A549 (cell line): ENCODE data around the gene HELZ2. TPM values are rescaled to one million over a fixed set of nuclear protein-coding genes. Genes with fewer than 3 reads are reported as not detected.

Experiments used
- ATAC-seq, 2 experiments: fragments of 200-7000 bp in 1 of 2; fragments of >200 bp in 1 of 2; cut with Nextera tagmentation in 1 of 2; cut with Tn5 transposase in 1 of 2; 3 replicates each; pipeline versions ENCODE4 v1.8.0 to v1.9.1; 2018 to 2020; ENCODE audit warnings: mild to moderate bottlenecking in 1 of 2, moderate library complexity in 1 of 2
- CTCF ChIA-PET: fragments of 300-600 bp; sonication (Branson Sonifier 250); formaldehyde crosslinking; extraction: SDS; loops from one replicate; lab custom pipeline; 2021; ENCODE audit warnings: antibody characterized with exemption, inconsistent platforms; lab: Yijun Ruan, JAX
- POLR2A ChIA-PET: fragments of 350-600 bp; formaldehyde crosslinking; extraction: SDS; loops from one replicate; lab custom pipeline; 2021; ENCODE audit warnings: antibody characterized with exemption, inconsistent platforms; lab: Yijun Ruan, JAX
- DNase-seq, 2 experiments: peaks; one replicate each; pipeline versions ENCODE4 v3.0.0 to v3.0.0-alpha.2; 2011 to 2016; ENCODE audit warnings: low read depth in 1 of 2, low spot score in 1 of 2
- FAIRE-seq: peaks from 2 replicates; lab custom pipeline; 2011; peaks lifted over from hg19 to GRCh38; lab: Jason Lieb, UNC
- H3K27ac ChIP-seq, 2 experiments: fragments of >200 bp; sonication (Bioruptor Twin); formaldehyde crosslinking; 3 replicates each; pipeline ENCODE4 v1.5.1; 2016 to 2017
- H3K4me1 ChIP-seq: fragments of >200 bp; sonication (Bioruptor Twin); formaldehyde crosslinking; 3 replicates; pipeline ENCODE4 v1.6.1; 2016
- H3K4me2 ChIP-seq: fragments of >200 bp; sonication (Bioruptor Twin); formaldehyde crosslinking; 3 replicates; pipeline ENCODE4 v1.6.1; 2016
- H3K4me3 ChIP-seq: fragments of >200 bp; sonication (Bioruptor Twin); formaldehyde crosslinking; 3 replicates; pipeline ENCODE4 v1.5.1; 2016
- H3K9me3 ChIP-seq: fragments of >200 bp; sonication (Bioruptor Twin); formaldehyde crosslinking; 3 replicates; pipeline ENCODE4 v1.6.1; 2016
- BHLHE40 ChIP-seq: IDR thresholded peaks from 2 replicates; pipeline ENCODE4 v1.6.1; 2012; ENCODE audit warnings: low read depth, low read length, inconsistent platforms
- CEBPB ChIP-seq, 2 experiments: fragments of >200 bp in 1 of 2; sonication (Bioruptor Twin) in 1 of 2; formaldehyde crosslinking in 1 of 2; IDR thresholded peaks; 2 replicates each; pipeline ENCODE4 v1.6.1; 2012 to 2016
- ESRRA ChIP-seq: fragments of 150-350 bp; IDR thresholded peaks from 2 replicates; pipeline ENCODE4 v1.6.1; 2014; ENCODE audit warnings: mild to moderate bottlenecking, low read length, borderline replicate concordance
- FOSB ChIP-seq: fragments of 250-450 bp; sonication (Bioruptor Pico); IDR thresholded peaks from 2 replicates; pipeline ENCODE4 v1.5.0; 2020; ENCODE audit warnings: mild to moderate bottlenecking, moderate library complexity
- GATA3 ChIP-seq: IDR thresholded peaks from 2 replicates; pipeline ENCODE4 v1.6.1; 2012; ENCODE audit warnings: borderline replicate concordance
- HOXB5 ChIP-seq: fragments of 250-450 bp; sonication (Bioruptor Pico); IDR thresholded peaks from 2 replicates; pipeline ENCODE4 v1.5.0; 2020; ENCODE audit warnings: mild to moderate bottlenecking, moderate library complexity
- JUN ChIP-seq, 2 experiments: fragments of >200 bp; sonication (Bioruptor Twin); formaldehyde crosslinking; IDR thresholded peaks; 2 replicates in 1 of 2; 3 replicates in 1 of 2; pipeline ENCODE4 v1.6.1; 2016 to 2017
- KDM1A ChIP-seq: fragments of 200-600 bp; sonication (generic); IDR thresholded peaks from 2 replicates; pipeline ENCODE4 v1.6.1; 2016; ENCODE audit warnings: low read depth, mild to moderate bottlenecking
- MAFK ChIP-seq: fragments of 450-650 bp; IDR thresholded peaks from 2 replicates; pipeline ENCODE4 v1.6.1; 2014; ENCODE audit not compliant: partially characterized antibody
- NR3C1 ChIP-seq: fragments of >200 bp; sonication (Bioruptor Twin); formaldehyde crosslinking; IDR thresholded peaks from 3 replicates; pipeline ENCODE4 v1.6.1; 2017
- POLR2AphosphoS2 ChIP-seq: conservative IDR thresholded peaks from 2 replicates; pipeline ENCODE4 v1.6.1; 2012; ENCODE audit warnings: low read length, improper control_type of control experiment, inconsistent platforms
- RAD21 ChIP-seq, 2 experiments: fragments of >200 bp in 1 of 2; sonication (Bioruptor Twin) in 1 of 2; formaldehyde crosslinking in 1 of 2; IDR thresholded peaks in 1 of 2; conservative IDR thresholded peaks in 1 of 2; 2 replicates in 1 of 2; 3 replicates in 1 of 2; pipeline ENCODE4 v1.6.1; 2012 to 2018; ENCODE audit warnings: inconsistent platforms in 1 of 2
- RARB ChIP-seq: fragments of 250-450 bp; sonication (Bioruptor Pico); IDR thresholded peaks from 2 replicates; pipeline ENCODE4 v1.8.0; 2021; ENCODE audit warnings: mild to moderate bottlenecking, moderate library complexity
- TFCP2L1 ChIP-seq: fragments of 250-450 bp; sonication (Bioruptor Pico); IDR thresholded peaks from 2 replicates; pipeline ENCODE4 v1.5.0; 2021; ENCODE audit warnings: mild to moderate bottlenecking
- ZNF302 ChIP-seq: fragments of 250-450 bp; sonication (Bioruptor Pico); IDR thresholded peaks from 2 replicates; pipeline ENCODE4 v1.9.0; 2021; ENCODE audit warnings: inconsistent platforms, mild to moderate bottlenecking, moderate library complexity
- ZSCAN20 ChIP-seq: fragments of 250-450 bp; sonication (Bioruptor Pico); IDR thresholded peaks from 2 replicates; pipeline ENCODE4 v1.8.0; 2022; ENCODE audit warnings: mild to moderate bottlenecking, moderate library complexity
- WGBS: methylation state at CpG from one replicate; pipeline ENCODE4 v1.1.6; 2017; ENCODE audit errors: missing lambda C conversion rate; 5-methylcytosine and 5-hydroxymethylcytosine counted together
- polyA plus RNA-seq, 4 experiments: library from polyadenylated mRNA; depleted of rRNA in 3 of 4; stranded (reverse); fragments of >200 nt; fragmentation: RNase III in 1 of 4; extraction: RNeasy Plus Mini Kit Qiagen cat#74134 plus additional on column Dnase treatment in 1 of 4; gene quantifications; 2 replicates in 3 of 4; 3 replicates in 1 of 4; pipeline ENCODE4 v1.2.3, GENCODE V29; 2011 to 2017
- TF ChIP-seq, protein P1 (sequence below): fragments of 250-450 bp; sonication (Bioruptor Pico); IDR thresholded peaks from 2 replicates; pipeline ENCODE4 v1.5.0; 2021; ENCODE audit warnings: mild to moderate bottlenecking, moderate library complexity, borderline replicate concordance
- TF ChIP-seq, protein P2 (sequence below): IDR thresholded peaks from 2 replicates; pipeline ENCODE4 v1.6.1; 2012

Gene HELZ2
- polyA plus RNA-seq, 2 of the 4 experiments (the other 2 are of a cell fraction), result 3.2 to 4.5 TPM

DNA sequence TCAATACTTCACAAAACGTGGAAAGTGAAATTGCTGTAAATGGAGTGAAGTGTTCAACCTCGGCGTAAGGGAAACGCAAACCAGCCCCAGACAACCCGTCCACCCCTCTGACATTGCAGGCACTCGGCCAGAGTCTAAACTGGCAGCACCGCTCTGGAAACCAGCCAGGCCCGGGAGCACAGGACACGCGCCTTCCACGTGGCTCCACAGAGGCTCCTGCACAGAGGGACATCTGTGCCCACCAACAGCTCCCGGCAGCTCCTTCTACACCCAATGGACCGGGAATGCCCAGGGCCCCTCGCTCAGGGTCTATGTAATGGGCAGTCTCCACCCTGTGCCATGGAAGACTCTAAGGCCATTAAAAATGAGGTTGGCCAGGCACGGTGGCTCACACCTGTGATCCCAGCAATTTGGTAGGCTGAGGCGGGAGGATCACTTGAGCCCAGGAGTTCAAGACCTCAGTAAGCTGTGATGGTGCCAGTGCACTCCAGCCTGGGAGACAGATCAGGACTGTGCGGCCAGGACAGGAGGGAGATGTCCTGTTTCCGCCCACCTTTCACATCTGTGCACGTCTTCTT lies 3.4 kb upstream of the HELZ2 start:
- peaks cover 20% of the 10 kb centered on the region; the same call in 2 of the 3 replicates for H3K4me1 ChIP-seq
- whole genome bisulfite sequencing, result 81% methylated on average over 18 of the region's 19 CpGs
- FAIRE-seq (no peak), ATAC-seq (no peak), DNase-seq (no peak)
- no peak overlapping the region for H3K4me2 ChIP-seq
- no peak overlapping the region; a peak in 1 of 6 replicates for H3K27ac ChIP-seq
- CTCF ChIA-PET, result interaction anchor here (1.7 kb wide), 1 partner anchor 40 kb away, joined by 5 read pairs; the partner anchor contains the start of gene PTK6
- TF ChIP-seq BHLHE40, result no peak
- no peak for TF ChIP-seq FOSB (CRISPR knock-in tag)
- TF ChIP-seq ESRRA, result no peak
- no peak for TF ChIP-seq RAD21 (conservative IDR thresholded peaks at IDR 0.05 in 1 of 2, IDR thresholded peaks at IDR 0.05 in 1 of 2)
- TF ChIP-seq NR3C1, result no peak
- no peak for TF ChIP-seq HOXB5 (CRISPR knock-in tag)
- TF ChIP-seq ZSCAN20 (CRISPR knock-in tag), result no peak
- no peak for TF ChIP-seq MAFK
- TF ChIP-seq KDM1A, result no peak
- POLR2A ChIA-PET, result no interaction called here
- H3K9me3 ChIP-seq, result no peaks in the 10 kb centered on the region
- no peak overlapping the region for H3K4me3 ChIP-seq

DNA sequence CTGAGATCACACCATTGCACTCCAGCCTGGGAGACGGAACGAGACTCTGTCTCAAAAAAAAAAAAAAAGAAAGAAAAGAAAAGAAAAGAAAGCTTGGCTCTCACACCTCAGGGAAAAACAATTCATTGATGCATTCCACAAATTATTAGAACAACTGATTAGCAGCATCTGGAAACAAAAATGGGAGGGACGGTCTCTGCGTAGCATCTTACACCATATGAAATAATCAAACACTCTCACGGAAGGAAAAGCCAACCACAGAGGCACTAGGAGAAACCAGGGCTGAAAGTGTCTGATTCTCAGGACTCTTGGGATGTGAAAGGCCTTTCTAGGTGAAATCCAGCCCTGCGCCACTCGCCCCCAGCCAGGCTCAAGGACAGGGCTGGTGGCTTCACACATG lies 2.3 kb upstream of the HELZ2 start:
- CTCF ChIA-PET, result no interaction called here
- Histone ChIP-seq H3K4me1 (peaks cover 20% of the 10 kb centered on the region; the same call in 2 of the 3 replicates), H3K9me3 (no peaks in the 10 kb centered on the region), H3K4me2 (no peak overlapping the region), H3K4me3 (no peak overlapping the region), H3K27ac (peak overlapping the region in 1 of 2 experiments; percentile 16; a peak in 1 of 6 replicates)
- ATAC-seq, result no peak
- 88% methylated on average over 7 of the region's 7 CpGs for WGBS
- no peak for FAIRE-seq
- DNase-seq, result no peak
- POLR2A ChIA-PET, result no interaction called here
- no peak for TF ChIP-seq ZNF302 (CRISPR knock-in tag)
- no peak for TF ChIP-seq FOSB (CRISPR knock-in tag)
- TF ChIP-seq, protein P1, sequence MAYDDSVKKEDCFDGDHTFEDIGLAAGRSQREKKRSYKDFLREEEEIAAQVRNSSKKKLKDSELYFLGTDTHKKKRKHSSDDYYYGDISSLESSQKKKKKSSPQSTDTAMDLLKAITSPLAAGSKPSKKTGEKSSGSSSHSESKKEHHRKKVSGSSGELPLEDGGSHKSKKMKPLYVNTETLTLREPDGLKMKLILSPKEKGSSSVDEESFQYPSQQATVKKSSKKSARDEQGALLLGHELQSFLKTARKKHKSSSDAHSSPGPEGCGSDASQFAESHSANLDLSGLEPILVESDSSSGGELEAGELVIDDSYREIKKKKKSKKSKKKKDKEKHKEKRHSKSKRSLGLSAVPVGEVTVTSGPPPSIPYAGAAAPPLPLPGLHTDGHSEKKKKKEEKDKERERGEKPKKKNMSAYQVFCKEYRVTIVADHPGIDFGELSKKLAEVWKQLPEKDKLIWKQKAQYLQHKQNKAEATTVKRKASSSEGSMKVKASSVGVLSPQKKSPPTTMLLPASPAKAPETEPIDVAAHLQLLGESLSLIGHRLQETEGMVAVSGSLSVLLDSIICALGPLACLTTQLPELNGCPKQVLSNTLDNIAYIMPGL, result no peak
- TF ChIP-seq GATA3, result no peak
- TF ChIP-seq, protein P2, sequence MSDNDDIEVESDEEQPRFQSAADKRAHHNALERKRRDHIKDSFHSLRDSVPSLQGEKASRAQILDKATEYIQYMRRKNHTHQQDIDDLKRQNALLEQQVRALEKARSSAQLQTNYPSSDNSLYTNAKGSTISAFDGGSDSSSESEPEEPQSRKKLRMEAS, result no peak
- TF ChIP-seq POLR2AphosphoS2, result no peak

DNA sequence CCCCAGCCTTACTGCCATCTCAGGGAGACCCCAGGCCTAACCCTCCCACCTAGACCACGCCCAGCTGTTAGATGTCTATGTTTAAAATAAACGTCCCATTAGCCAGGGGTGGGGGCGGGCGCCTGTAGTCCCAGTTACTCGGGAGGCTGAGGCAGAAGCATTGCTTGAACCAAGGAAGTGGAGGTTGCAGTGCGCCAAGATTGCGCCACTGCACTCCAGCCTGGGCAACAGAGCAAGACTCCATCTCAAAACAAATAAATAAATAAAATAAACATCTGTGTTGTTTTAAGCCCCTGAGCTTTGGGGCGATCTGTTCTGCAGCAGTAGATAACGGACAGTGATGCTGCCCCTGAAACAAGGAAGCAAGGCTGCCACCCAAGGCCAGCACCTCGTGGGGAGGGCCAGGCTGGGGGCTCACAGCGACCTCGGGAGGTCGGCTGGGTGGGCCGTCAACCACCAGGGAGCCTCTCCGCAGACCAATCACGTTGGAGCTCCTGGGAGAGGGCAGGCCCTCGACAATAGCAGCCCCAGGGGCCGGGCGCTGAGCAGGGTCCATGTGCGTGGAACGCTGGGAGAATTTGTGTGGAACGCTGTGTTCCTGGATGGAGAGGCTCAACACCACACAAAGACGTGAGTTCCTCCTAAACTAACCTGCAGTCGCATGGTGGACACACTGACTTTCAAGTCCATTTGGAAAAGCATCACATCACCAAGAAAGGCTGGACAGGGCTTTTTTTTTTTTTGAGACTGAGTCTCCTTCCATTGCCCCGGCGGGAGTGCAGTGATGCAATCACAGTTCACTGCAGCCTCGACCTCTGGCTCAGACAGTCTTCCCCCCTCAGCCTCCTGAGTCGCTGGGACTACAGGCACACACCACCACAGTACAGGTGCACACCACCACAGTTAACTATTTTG lies 1.0 kb upstream of the HELZ2 start:
- H3K9me3 ChIP-seq, result no peaks in the 10 kb centered on the region
- ChIA-PET POLR2A (interaction anchor here (1.7 kb wide), 1 partner anchor 52 kb away, joined by 4 read pairs; the partner anchor contains the start of gene GMEB2), CTCF (interaction anchor here (1.1 kb wide), 2 partner anchors 37 to 221 kb away, joined by 3 read pairs; no protein-coding TSS in a partner anchor)
- no peak for FAIRE-seq
- peak overlapping the region; percentile 77 to 93; a peak in 5 of 6 replicates for H3K27ac ChIP-seq
- TF ChIP-seq TFCP2L1 (CRISPR knock-in tag) (no peak), RARB (CRISPR knock-in tag) (no peak), CEBPB (IDR thresholded peaks at IDR 0.05) (peak in 1 of 2 experiments; percentile 64; a peak in 2 of 4 replicates), JUN (IDR thresholded peaks at IDR 0.05) (no peak)
- TF ChIP-seq, protein P2, result no peak
- peak overlapping the region; percentile 83 for H3K4me2 ChIP-seq
- no peak for ATAC-seq
- DNase-seq, result no peak
- no peak overlapping the region; the same call in 2 of the 3 replicates for H3K4me3 ChIP-seq
- H3K4me1 ChIP-seq, result peaks cover 20% of the 10 kb centered on the region; the same call in 2 of the 3 replicates
- 75% methylated on average over 25 of the region's 28 CpGs for WGBS
